AG04449 (cell line): ENCODE measurements around the gene MFSD8.

Source experiments
- CTCF ChIA-PET: fragments of 350-600 bp; formaldehyde crosslinking; extraction: SDS; loops from one replicate; lab custom pipeline; 2021; ENCODE audit warnings: antibody characterized with exemption; lab: Yijun Ruan, JAX
- POLR2A ChIA-PET: fragments of 400-600, 350-600 bp; formaldehyde crosslinking; extraction: SDS; loops from one replicate; lab custom pipeline; 2020; ENCODE audit warnings: antibody characterized with exemption, inconsistent platforms; lab: Yijun Ruan, JAX
- DNase-seq: peaks from one replicate; pipeline ENCODE4 v3.0.0-alpha.2; 2010; ENCODE audit warnings: low read depth, low spot score
- H3K4me3 ChIP-seq: 2 replicates; pipeline ENCODE4 v1.5.1; 2011; ENCODE audit warnings: low read depth, mild to moderate bottlenecking, control low read depth, low read length
- TF ChIP-seq, protein P1 (sequence below): IDR thresholded peaks from one replicate; pipeline ENCODE4 v1.5.1; 2011; ENCODE audit warnings: mild to moderate bottlenecking, moderate library complexity, low read length, control low read depth, inconsistent platforms; ENCODE audit not compliant: insufficient read depth; ENCODE audit errors: missing control alignments

Gene MFSD8

DNA sequence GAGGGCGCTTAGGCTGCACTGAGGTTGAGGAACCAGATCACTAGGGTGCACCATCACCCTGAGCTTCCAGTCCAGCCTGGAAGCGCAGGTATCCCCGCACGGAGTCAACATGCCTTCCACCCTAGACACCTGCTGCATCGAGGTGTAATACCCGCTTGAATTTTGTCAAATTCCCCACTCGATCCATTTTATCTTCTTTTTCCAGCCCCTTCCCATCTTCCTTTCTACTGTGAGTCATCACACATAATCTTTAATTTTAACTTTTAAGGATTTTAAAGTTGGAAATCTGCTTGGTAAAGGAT is 83.5 kb downstream of the MFSD8 start:
- TF ChIP-seq, protein P1, sequence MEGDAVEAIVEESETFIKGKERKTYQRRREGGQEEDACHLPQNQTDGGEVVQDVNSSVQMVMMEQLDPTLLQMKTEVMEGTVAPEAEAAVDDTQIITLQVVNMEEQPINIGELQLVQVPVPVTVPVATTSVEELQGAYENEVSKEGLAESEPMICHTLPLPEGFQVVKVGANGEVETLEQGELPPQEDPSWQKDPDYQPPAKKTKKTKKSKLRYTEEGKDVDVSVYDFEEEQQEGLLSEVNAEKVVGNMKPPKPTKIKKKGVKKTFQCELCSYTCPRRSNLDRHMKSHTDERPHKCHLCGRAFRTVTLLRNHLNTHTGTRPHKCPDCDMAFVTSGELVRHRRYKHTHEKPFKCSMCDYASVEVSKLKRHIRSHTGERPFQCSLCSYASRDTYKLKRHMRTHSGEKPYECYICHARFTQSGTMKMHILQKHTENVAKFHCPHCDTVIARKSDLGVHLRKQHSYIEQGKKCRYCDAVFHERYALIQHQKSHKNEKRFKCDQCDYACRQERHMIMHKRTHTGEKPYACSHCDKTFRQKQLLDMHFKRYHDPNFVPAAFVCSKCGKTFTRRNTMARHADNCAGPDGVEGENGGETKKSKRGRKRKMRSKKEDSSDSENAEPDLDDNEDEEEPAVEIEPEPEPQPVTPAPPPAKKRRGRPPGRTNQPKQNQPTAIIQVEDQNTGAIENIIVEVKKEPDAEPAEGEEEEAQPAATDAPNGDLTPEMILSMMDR, result no peak
- H3K4me3 ChIP-seq, result peak overlapping the region; percentile 95
- DNase-seq, result no peak
- POLR2A ChIA-PET, result interaction anchor here (0.9 to 1.9 kb wide), 2 partner anchors 75 to 84 kb away, joined by 3 to 6 read pairs; partner anchors contain the start of genes ABHD18 and MFSD8
- CTCF ChIA-PET, result no interaction called here

DNA sequence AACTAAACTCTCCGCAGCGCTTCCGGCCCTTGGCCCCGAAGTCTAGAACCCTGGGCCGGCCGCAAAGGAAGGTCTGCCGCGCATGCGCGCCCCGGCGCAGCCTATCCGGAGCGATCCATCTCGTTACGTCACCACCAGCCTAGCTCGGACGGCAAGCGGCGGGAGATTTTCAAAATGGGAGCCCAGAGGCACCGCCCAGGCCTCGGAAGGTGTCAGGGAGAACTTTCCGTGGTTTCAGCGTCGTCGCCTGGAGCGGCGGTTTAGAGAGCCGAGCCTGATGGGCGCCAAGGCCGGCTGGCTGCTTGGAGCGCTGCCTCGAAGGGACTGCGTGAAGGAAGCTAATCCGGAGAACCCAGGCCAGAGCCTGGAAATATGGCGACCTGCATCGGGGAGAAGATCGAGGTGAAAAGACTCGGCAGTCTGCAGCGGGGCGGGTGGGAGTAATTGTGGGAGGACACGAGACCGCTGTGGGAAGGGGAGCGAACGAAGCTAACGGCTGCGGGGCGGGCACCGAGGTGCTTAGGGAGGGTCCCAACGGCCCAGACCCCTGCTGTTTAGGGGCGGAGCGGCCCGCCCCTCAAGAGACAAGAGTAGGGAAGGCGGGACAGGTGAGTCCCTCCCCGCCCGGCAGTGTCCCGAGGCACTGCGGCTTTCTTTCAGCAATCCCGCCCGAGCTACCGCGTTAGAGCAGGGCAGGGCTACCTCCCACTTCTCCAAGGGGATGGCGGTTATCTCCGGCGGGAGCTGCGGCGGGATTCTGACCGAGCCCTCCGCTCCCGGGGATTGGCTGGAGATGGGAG is 84.0 kb downstream of the MFSD8 start, which contains the start of gene PLK4:
TSS of gene PLK4 (plus strand) at position 131 of the 800 bp plus-strand sequence. CDS start at position 373, 242 bp downstream.
- POLR2A ChIA-PET, result interaction anchor here (0.9 to 1.9 kb wide), 2 partner anchors 74 to 84 kb away, joined by 3 to 6 read pairs; partner anchors contain the start of genes ABHD18 and MFSD8
- TF ChIP-seq, protein P1, result no peak
- CTCF ChIA-PET, result no interaction called here
- H3K4me3 ChIP-seq, result peak within 1 kb of the TSS; percentile 95
- DNase-seq, result peak; percentile 37

DNA sequence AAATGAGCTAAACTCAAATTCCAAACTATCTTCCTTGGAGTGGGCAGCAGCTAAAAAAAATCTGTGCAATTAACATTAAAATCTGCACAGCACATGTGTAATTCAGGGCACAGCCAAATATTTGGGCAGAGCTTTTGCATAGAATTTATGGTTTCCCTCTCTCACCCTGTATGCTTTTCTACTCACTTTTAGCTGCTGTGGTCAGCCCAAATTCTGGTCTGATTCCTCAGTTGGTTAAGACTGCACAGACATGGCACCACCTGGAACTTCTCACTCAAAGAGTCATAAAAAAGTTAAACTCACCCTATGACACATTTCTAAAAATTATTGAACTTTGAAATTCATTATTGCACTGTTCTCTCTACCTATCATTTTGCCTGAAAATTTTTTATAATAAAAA is 89.2 kb downstream of the MFSD8 start:
- CTCF ChIA-PET, result interaction anchor here (1.5 kb wide), 1 partner anchor 90 kb away, joined by 4 read pairs; no protein-coding TSS in a partner anchor
- POLR2A ChIA-PET, result no interaction called here
- TF ChIP-seq, protein P1, result no peak

DNA sequence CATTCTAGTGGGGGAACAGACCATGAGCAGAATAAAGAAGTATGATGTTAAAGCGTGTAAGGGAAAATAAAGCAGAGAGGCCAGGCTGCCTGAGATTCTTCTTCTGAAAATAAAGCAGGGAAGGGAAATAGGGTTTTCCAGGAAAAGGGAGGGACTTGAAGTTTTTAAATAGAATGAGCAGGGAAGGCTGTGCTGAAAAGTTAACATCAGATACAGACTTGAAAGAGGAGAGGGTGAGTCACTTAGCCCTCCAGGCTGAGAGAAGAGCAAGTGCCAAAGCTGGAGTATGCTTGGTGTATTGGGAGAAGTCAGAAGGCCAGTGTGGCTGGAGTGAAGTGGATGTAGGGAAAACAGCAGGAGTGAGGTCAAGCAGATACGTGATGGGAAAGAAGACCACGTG is 94.3 kb downstream of the MFSD8 start:
- CTCF ChIA-PET, result no interaction called here
- no peak overlapping the region for H3K4me3 ChIP-seq
- DNase-seq, result peak; percentile 61
- POLR2A ChIA-PET, result no interaction called here
- TF ChIP-seq, protein P1, result no peak

More for the DNA sequence above, 89.2 kb downstream of the MFSD8 start:
- H3K4me3 ChIP-seq, result no peak overlapping the region
- no peak for DNase-seq

DNA sequence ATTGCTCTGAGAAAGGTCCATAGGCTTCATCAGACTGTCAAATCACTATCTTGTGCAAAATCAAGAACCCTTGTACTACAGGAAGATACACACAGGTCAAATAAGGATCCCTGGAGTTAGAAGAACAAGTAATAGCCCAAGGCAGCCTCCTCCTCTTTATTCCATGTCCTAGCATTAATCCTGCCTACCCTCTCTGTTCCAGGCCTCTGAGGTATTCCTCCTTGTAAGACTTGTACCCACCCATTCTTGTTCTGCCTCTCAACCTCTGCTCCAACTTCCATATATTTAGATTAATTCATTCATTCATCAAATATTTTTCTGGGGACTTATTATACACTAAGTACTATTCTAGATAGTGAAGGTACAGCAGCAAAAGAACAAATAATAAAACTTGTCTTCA is 94.7 kb downstream of the MFSD8 start:
- TF ChIP-seq, protein P1, result no peak
- no peak overlapping the region for H3K4me3 ChIP-seq
- ChIA-PET CTCF (no interaction called here), POLR2A (no interaction called here)
- DNase-seq, result no peak

DNA sequence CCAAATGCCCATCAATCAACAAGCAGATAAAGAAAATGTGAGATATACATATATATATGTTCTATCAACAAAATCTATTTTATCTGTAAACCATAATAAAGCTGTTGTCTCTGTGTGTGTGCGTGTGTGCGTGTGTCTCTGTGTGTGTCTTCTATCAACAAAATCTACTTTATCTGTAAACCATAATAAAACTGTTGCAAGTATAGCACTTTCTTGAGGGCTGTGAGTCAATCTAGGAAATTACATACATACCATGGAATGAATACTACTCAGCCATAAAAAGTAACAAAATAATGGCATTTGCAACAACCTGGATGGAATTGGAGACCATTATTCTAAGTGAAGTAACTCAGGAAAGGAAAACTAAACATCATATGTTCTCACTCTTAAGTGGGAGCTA is 96.8 kb downstream of the MFSD8 start:
- ChIA-PET POLR2A (no interaction called here), CTCF (interaction anchor here (0.6 kb wide), 1 partner anchor 1896 kb away, joined by 3 read pairs; no protein-coding TSS in a partner anchor)
- TF ChIP-seq, protein P1, result no peak
- H3K4me3 ChIP-seq, result no peak overlapping the region
- DNase-seq, result no peak
